WTC11 (cell line): ENCODE results near the gene USP43.
A peak's percentile ranks its signal among the peaks of the same experiment; 100 is the strongest.

Experiments
- CREB1 ChIP-seq: sonication (generic); formaldehyde crosslinking; IDR thresholded peaks from 2 replicates; pipeline ENCODE4 v1.8.0; 2023; ENCODE audit warnings: mild to moderate bottlenecking, missing genetic modification reagents
- CTCF ChIP-seq: fragments of 200-600 bp; IDR thresholded peaks from 2 replicates; pipeline ENCODE4 v1.8.0; 2022; ENCODE audit warnings: antibody characterized with exemption
- HMGXB4 ChIP-seq: sonication (generic); formaldehyde crosslinking; IDR thresholded peaks from 2 replicates; pipeline ENCODE4 v1.8.1; 2023; ENCODE audit warnings: mild to moderate bottlenecking, moderate library complexity, missing genetic modification reagents
- JUN ChIP-seq: sonication (generic); formaldehyde crosslinking; IDR thresholded peaks from 2 replicates; pipeline ENCODE4 v1.8.0; 2023; ENCODE audit warnings: mild to moderate bottlenecking, missing genetic modification reagents
- ZNF317 ChIP-seq: sonication (generic); formaldehyde crosslinking; IDR thresholded peaks from 2 replicates; pipeline ENCODE4 v1.8.1; 2023; ENCODE audit warnings: low read depth, mild to moderate bottlenecking, moderate library complexity, missing genetic modification reagents, borderline replicate concordance
- TF ChIP-seq, protein P1 (sequence below): sonication (generic); formaldehyde crosslinking; IDR thresholded peaks from 2 replicates; pipeline ENCODE4 v1.8.1; 2022; ENCODE audit warnings: missing genetic modification reagents, borderline replicate concordance

- TF ChIP-seq JUN (CRISPR knock-in tag) (no peak), HMGXB4 (CRISPR knock-in tag) (no peak), CREB1 (CRISPR knock-in tag) (no peak), CTCF (peak; percentile 96), ZNF317 (CRISPR knock-in tag) (no peak)
- TF ChIP-seq, protein P1, sequence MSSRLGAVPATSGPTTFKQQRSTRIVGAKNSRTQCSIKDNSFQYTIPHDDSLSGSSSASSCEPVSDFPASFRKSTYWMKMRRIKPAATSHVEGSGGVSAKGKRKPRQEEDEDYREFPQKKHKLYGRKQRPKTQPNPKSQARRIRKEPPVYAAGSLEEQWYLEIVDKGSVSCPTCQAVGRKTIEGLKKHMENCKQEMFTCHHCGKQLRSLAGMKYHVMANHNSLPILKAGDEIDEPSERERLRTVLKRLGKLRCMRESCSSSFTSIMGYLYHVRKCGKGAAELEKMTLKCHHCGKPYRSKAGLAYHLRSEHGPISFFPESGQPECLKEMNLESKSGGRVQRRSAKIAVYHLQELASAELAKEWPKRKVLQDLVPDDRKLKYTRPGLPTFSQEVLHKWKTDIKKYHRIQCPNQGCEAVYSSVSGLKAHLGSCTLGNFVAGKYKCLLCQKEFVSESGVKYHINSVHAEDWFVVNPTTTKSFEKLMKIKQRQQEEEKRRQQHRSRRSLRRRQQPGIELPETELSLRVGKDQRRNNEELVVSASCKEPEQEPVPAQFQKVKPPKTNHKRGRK (CRISPR knock-in tag): no peak
These were observed 83.8 kb downstream of the USP43 start for GRCh38 chr17:9729034-9729650.
